ENCODE data around the gene PTGDS. TPM values are rescaled to one million over a fixed set of nuclear protein-coding genes. Genes with fewer than 3 reads are reported as not detected.

PTGDS gene
- total and polyA plus RNA-seq, 4 donors, result 0.23 to 15.2 (median 6.4) TPM

DNA sequence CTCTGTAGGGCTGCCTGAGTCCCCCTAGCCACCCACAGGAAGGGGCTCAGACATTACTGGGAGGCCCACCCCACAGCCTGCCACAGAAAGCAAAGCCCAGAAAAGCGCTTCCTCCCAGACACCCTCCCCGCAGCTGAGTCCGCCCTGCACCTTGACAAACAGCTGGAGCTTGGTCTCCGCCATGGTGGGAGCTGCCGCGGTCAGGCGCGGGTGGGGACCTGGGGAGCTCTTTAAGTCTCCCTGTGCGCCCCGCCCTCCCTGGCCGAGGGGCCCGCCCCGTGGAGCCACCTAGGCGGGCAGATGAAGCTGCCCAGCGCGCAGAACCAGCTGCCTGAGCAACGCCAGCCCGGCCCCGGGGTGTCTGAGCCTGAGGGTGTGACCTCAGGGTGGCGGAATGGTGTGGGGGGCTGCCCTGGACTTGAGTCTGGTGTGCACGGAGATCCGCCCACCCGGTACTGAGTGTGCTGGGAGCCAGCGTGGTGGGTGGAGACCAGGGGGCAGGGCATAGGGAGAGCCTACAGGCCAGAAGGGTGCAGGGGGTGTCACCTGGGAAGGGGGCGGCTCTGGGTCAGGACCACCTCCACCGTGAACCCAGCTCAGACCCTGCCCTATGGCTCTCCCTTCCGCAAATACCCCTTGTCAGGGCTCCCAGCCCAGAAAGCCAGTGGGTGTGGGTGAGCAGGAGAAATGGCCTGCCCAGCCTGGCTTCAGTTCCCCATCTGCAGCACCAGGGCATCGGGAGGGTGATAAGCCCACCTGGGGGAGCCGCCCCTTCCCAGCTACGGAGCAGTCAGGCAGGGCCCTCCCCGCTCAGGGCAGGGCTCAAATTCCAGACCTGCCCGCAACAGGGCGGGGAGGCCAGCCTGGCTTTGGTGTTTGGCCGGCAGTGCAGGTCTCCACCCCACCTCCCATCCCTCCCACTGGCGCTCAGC, 19.3 kb downstream of the PTGDS start, which contains the start of gene CLIC3:
TSS of gene CLIC3 (minus strand) at position 208 of the 932 bp plus-strand sequence. CDS start at position 183, 25 bp downstream.
- Histone ChIP-seq H3K27me3 (ENCODE audit: control insufficient read depth in 4 of 4, insufficient read depth in 4 of 4, low read length in 3 of 4) (no peaks in the 10 kb centered on the region), H3K9me3 (ENCODE audit: control insufficient read depth in 4 of 4, low read length in 3 of 4) (no peaks in the 10 kb centered on the region), H3K4me3 (ENCODE audit: low read depth in 1 of 3, low read length in 3 of 3) (no peak within 1 kb of the TSS), H3K9ac (ENCODE audit: low read depth in 1 of 2, low read length in 2 of 2) (no peak within 1 kb of the TSS), H3K4me1 (ENCODE audit: control insufficient read depth in 4 of 4, insufficient read depth in 4 of 4, low read length in 3 of 4) (peaks cover 7 to 32% (median 15%) of the 10 kb centered on the region in 4 donors), H3K36me3 (ENCODE audit: control insufficient read depth in 4 of 4, insufficient read depth in 3 of 4, low read depth in 1 of 4, low read length in 3 of 4) (peaks cover 0 to 3% (median 0%) of the 10 kb centered on the region in 4 donors), H3K27ac (ENCODE audit: low read depth in 1 of 2, low read length in 2 of 2) (peak within 1 kb of the TSS in 1 of 2 donors; percentile 12)
- TF ChIP-seq, protein P1, sequence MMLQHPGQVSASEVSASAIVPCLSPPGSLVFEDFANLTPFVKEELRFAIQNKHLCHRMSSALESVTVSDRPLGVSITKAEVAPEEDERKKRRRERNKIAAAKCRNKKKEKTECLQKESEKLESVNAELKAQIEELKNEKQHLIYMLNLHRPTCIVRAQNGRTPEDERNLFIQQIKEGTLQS (IDR thresholded peaks at IDR 0.05), result no peak
- TF ChIP-seq SP1 (IDR thresholded peaks at IDR 0.05) (no peak), EGR1 (IDR thresholded peaks at IDR 0.05; ENCODE audit: low read depth in 2 of 2) (no peak), HNF4G (IDR thresholded peaks at IDR 0.05) (no peak), HNF4A (conservative IDR thresholded peaks at IDR 0.05) (no peak), RXRA (IDR thresholded peaks at IDR 0.05) (no peak), TAF1 (conservative IDR thresholded peaks at IDR 0.05) (no peak), NR2F2 (IDR thresholded peaks at IDR 0.05) (no peak), GABPA (IDR thresholded peaks at IDR 0.05 in 1 of 2, conservative IDR thresholded peaks at IDR 0.05 in 1 of 2) (no peak)
- TF ChIP-seq, protein P2, sequence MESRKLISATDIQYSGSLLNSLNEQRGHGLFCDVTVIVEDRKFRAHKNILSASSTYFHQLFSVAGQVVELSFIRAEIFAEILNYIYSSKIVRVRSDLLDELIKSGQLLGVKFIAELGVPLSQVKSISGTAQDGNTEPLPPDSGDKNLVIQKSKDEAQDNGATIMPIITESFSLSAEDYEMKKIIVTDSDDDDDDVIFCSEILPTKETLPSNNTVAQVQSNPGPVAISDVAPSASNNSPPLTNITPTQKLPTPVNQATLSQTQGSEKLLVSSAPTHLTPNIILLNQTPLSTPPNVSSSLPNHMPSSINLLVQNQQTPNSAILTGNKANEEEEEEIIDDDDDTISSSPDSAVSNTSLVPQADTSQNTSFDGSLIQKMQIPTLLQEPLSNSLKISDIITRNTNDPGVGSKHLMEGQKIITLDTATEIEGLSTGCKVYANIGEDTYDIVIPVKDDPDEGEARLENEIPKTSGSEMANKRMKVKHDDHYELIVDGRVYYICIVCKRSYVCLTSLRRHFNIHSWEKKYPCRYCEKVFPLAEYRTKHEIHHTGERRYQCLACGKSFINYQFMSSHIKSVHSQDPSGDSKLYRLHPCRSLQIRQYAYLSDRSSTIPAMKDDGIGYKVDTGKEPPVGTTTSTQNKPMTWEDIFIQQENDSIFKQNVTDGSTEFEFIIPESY (IDR thresholded peaks at IDR 0.05), result no peak
- TF ChIP-seq, protein P3, sequence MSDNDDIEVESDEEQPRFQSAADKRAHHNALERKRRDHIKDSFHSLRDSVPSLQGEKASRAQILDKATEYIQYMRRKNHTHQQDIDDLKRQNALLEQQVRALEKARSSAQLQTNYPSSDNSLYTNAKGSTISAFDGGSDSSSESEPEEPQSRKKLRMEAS (IDR thresholded peaks at IDR 0.05), result no peak
- no peak for DNase-seq (ENCODE audit: low spot score)
- WGBS, result 26% methylated on average over 35 of the region's 35 CpGs

DNA sequence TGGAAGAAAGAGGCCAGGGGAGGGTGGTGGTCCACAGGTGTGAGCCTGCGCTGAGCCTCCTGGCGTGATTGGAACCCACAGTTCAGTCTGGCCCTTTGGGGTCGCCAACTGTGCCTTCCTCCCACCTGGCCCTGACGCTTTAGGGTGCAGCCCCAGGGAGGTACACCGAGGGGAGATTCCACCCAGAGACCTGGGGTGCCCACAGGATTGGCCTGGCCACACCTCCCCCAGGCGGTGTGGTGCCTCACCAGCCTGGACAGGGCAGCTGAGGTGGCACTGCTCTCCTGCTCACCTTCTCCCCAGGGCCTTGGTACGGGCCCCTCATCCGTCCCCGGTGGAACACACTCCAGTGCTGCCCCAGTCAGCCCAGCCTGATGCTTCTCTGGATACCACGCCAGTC, 20.1 kb downstream of the PTGDS start:
- no peak overlapping the region for H3K4me3 ChIP-seq (ENCODE audit: low read depth in 1 of 3, low read length in 3 of 3)

More for the DNA sequence above, 20.1 kb downstream of the PTGDS start:
- WGBS, result 74% methylated on average over 10 of the region's 10 CpGs
- H3K4me1 ChIP-seq (ENCODE audit: control insufficient read depth in 4 of 4, insufficient read depth in 4 of 4, low read length in 3 of 4), result peaks cover 9 to 36% (median 15%) of the 10 kb centered on the region in 4 donors
- H3K27ac ChIP-seq (ENCODE audit: low read depth in 1 of 2, low read length in 2 of 2), result peak overlapping the region in 1 of 2 donors; percentile 28
- no peak overlapping the region for H3K9ac ChIP-seq (ENCODE audit: low read depth in 1 of 2, low read length in 2 of 2)
- no peak for DNase-seq (ENCODE audit: low spot score)
- H3K36me3 ChIP-seq (ENCODE audit: control insufficient read depth in 4 of 4, insufficient read depth in 3 of 4, low read depth in 1 of 4, low read length in 3 of 4), result peaks cover 0 to 3% (median 0%) of the 10 kb centered on the region in 4 donors
- no peaks in the 10 kb centered on the region for H3K27me3 ChIP-seq (ENCODE audit: control insufficient read depth in 4 of 4, insufficient read depth in 4 of 4, low read length in 3 of 4)
- TF ChIP-seq NR2F2 (IDR thresholded peaks at IDR 0.05) (no peak), RXRA (IDR thresholded peaks at IDR 0.05) (no peak), TAF1 (conservative IDR thresholded peaks at IDR 0.05) (no peak), HNF4G (IDR thresholded peaks at IDR 0.05) (no peak), GABPA (IDR thresholded peaks at IDR 0.05 in 1 of 2, conservative IDR thresholded peaks at IDR 0.05 in 1 of 2) (no peak), FOXA1 (IDR thresholded peaks at IDR 0.05) (no peak), SP1 (IDR thresholded peaks at IDR 0.05) (no peak), YY1 (IDR thresholded peaks at IDR 0.05) (no peak), RAD21 (IDR thresholded peaks at IDR 0.05) (no peak), FOXA2 (IDR thresholded peaks at IDR 0.05) (no peak), EGR1 (IDR thresholded peaks at IDR 0.05; ENCODE audit: low read depth in 2 of 2) (no peak), JUND (IDR thresholded peaks at IDR 0.05) (no peak)
- TF ChIP-seq, protein P2 (IDR thresholded peaks at IDR 0.05), result no peak
- TF ChIP-seq, protein P4, sequence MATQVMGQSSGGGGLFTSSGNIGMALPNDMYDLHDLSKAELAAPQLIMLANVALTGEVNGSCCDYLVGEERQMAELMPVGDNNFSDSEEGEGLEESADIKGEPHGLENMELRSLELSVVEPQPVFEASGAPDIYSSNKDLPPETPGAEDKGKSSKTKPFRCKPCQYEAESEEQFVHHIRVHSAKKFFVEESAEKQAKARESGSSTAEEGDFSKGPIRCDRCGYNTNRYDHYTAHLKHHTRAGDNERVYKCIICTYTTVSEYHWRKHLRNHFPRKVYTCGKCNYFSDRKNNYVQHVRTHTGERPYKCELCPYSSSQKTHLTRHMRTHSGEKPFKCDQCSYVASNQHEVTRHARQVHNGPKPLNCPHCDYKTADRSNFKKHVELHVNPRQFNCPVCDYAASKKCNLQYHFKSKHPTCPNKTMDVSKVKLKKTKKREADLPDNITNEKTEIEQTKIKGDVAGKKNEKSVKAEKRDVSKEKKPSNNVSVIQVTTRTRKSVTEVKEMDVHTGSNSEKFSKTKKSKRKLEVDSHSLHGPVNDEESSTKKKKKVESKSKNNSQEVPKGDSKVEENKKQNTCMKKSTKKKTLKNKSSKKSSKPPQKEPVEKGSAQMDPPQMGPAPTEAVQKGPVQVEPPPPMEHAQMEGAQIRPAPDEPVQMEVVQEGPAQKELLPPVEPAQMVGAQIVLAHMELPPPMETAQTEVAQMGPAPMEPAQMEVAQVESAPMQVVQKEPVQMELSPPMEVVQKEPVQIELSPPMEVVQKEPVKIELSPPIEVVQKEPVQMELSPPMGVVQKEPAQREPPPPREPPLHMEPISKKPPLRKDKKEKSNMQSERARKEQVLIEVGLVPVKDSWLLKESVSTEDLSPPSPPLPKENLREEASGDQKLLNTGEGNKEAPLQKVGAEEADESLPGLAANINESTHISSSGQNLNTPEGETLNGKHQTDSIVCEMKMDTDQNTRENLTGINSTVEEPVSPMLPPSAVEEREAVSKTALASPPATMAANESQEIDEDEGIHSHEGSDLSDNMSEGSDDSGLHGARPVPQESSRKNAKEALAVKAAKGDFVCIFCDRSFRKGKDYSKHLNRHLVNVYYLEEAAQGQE (IDR thresholded peaks at IDR 0.05), result no peak
- TF ChIP-seq, protein P3 (IDR thresholded peaks at IDR 0.05), result no peak
- TF ChIP-seq, protein P1 (IDR thresholded peaks at IDR 0.05), result no peak
- TF ChIP-seq, protein P5, sequence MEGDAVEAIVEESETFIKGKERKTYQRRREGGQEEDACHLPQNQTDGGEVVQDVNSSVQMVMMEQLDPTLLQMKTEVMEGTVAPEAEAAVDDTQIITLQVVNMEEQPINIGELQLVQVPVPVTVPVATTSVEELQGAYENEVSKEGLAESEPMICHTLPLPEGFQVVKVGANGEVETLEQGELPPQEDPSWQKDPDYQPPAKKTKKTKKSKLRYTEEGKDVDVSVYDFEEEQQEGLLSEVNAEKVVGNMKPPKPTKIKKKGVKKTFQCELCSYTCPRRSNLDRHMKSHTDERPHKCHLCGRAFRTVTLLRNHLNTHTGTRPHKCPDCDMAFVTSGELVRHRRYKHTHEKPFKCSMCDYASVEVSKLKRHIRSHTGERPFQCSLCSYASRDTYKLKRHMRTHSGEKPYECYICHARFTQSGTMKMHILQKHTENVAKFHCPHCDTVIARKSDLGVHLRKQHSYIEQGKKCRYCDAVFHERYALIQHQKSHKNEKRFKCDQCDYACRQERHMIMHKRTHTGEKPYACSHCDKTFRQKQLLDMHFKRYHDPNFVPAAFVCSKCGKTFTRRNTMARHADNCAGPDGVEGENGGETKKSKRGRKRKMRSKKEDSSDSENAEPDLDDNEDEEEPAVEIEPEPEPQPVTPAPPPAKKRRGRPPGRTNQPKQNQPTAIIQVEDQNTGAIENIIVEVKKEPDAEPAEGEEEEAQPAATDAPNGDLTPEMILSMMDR (IDR thresholded peaks at IDR 0.05; ENCODE audit: low read depth, low read length, missing input control), result no peak
- no peaks in the 10 kb centered on the region for H3K9me3 ChIP-seq (ENCODE audit: control insufficient read depth in 4 of 4, low read length in 3 of 4)
